Rectal smooth muscle tissue (tissue), 1 donor: ENCODE measurements around the gene TAS2R16.

Experiments used
- H3K27ac ChIP-seq: one replicate; pipeline ENCODE4 v1.7.0; 2013; ENCODE audit warnings: low read depth, low read length, inconsistent platforms
- H3K27me3 ChIP-seq: one replicate; pipeline ENCODE4 v1.7.0; 2013; ENCODE audit warnings: low read length; ENCODE audit not compliant: control insufficient read depth, insufficient read depth
- H3K36me3 ChIP-seq: one replicate; pipeline ENCODE4 v1.7.0; 2013; ENCODE audit warnings: low read length; ENCODE audit not compliant: control insufficient read depth, insufficient read depth
- H3K4me1 ChIP-seq: one replicate; pipeline ENCODE4 v1.7.0; 2013; ENCODE audit warnings: low read length; ENCODE audit not compliant: control insufficient read depth, insufficient read depth
- H3K4me3 ChIP-seq: one replicate; pipeline ENCODE4 v1.7.0; 2013; ENCODE audit warnings: low read length
- H3K9ac ChIP-seq: one replicate; pipeline ENCODE4 v1.7.0; 2013; ENCODE audit warnings: low read length

The TAS2R16 gene, protein sequence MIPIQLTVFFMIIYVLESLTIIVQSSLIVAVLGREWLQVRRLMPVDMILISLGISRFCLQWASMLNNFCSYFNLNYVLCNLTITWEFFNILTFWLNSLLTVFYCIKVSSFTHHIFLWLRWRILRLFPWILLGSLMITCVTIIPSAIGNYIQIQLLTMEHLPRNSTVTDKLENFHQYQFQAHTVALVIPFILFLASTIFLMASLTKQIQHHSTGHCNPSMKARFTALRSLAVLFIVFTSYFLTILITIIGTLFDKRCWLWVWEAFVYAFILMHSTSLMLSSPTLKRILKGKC

DNA sequence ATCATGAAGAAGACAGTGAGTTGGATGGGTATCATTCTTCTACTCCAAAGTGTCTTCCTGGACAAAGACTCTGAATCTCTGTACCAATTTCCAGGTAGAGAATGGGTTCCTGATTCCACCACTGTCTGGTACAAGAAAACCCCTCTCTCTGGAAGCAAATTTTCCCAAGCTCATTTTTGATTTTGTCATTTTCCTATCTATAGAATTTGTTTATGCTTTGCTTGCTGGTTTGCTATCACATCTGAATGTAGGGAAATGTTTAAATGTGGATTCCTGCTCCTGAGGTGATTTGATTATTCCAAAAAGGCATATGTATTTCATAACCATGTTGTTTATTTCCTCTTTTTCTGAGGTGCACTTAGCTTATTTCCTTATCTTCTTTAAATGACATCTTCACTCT, at the start of gene TAS2R16:
Gene TAS2R16, minus strand, starts transcription at position 101 of the 400 bp plus-strand sequence. Its CDS starts 66 bp downstream, at position 35.
- Histone ChIP-seq H3K4me3 (no peak within 1 kb of the TSS), H3K9ac (no peak within 1 kb of the TSS), H3K4me1 (no peaks in the 10 kb centered on the region), H3K36me3 (no peaks in the 10 kb centered on the region), H3K27me3 (no peaks in the 10 kb centered on the region), H3K27ac (no peak within 1 kb of the TSS)

DNA sequence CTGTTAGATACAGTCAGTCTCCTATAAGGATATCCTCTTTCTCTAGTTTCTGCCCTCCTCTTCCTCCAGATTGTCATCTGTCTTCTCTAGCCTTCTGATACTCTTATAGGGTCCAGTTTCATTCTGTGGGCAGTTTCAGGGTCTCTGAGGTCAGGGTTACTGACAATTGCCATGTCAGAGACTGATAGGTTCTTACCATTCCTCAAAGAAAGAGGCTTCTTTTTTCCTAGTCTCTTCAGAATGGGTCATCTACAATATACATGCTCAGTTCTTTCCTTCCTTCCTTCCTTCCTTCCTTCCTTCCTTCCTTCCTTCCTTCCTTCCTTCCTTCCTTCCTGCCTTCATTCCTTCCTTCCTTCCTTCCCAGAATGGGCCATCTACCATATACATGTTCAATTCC, 48.1 kb upstream of the TAS2R16 start:
- no peak overlapping the region for H3K4me3 ChIP-seq
- H3K36me3 ChIP-seq, result no peaks in the 10 kb centered on the region
- H3K9ac ChIP-seq, result no peak overlapping the region
- no peaks in the 10 kb centered on the region for H3K27me3 ChIP-seq
- H3K27ac ChIP-seq, result no peak overlapping the region
- H3K4me1 ChIP-seq, result no peaks in the 10 kb centered on the region

DNA sequence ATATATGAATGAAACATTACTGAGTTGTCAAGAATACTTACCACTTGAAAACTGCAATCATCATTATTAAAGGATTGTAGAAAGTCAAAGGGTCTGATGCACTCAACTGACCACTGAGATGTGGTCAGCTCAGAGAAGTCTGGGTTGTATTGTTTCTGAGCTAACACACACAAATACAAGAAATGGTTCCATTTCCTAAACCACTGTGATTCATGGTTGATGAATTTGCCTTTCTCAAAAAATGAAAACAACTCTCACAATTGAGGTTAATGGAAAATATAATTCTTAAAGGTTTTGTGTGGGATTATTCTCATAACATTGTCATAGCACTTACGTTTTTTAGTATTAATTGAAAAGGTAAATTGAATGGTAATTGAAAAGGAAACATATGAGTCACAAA, 45.6 kb upstream of the TAS2R16 start:
- Histone ChIP-seq H3K27me3 (no peaks in the 10 kb centered on the region), H3K9ac (no peak overlapping the region), H3K4me3 (no peak overlapping the region), H3K4me1 (no peaks in the 10 kb centered on the region), H3K36me3 (no peaks in the 10 kb centered on the region), H3K27ac (no peak overlapping the region)

DNA sequence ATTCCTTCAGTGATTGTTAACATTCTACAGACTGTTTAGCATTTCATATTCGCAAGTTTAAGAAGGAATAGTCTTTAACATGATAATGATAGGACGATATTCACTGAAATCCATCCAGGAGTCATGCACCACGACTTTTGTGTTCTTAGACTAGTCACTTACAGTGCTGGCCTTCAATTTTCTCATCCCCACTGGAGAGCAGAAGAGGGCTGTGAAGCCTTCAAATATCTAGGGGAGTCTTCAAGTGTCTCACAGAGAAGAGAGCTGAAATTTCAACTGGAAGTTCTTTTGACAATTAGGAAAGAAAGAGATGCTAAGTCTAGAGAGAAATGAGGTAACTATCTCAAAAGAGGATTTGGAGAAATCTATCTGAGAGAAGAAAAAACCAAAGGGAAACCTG, 43.8 kb upstream of the TAS2R16 start:
- H3K9ac ChIP-seq, result no peak overlapping the region
- H3K27ac ChIP-seq, result no peak overlapping the region
- no peaks in the 10 kb centered on the region for H3K27me3 ChIP-seq
- H3K36me3 ChIP-seq, result no peaks in the 10 kb centered on the region
- H3K4me3 ChIP-seq, result no peak overlapping the region
- H3K4me1 ChIP-seq, result no peaks in the 10 kb centered on the region

DNA sequence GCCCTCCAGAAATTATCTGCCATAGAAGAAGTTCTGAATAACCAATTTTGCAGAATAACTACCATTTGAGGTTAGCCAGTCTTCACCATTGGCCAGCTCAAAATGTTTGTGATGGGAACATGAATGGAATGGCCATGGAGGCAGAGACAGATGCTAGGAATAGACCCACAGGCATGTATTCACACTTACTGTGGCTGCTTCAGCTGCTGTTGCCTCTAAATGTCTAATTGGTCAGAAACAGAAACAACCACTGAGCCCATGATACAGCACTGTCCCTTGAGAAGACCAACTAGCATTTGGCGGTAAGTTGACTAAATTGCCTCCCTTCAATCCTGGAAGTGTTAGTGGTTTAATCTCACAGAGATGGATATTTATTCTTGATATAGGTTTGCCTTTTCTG, 38.6 kb upstream of the TAS2R16 start:
- Histone ChIP-seq H3K4me1 (no peaks in the 10 kb centered on the region), H3K27ac (no peak overlapping the region), H3K9ac (no peak overlapping the region), H3K36me3 (no peaks in the 10 kb centered on the region), H3K4me3 (no peak overlapping the region), H3K27me3 (no peaks in the 10 kb centered on the region)

DNA sequence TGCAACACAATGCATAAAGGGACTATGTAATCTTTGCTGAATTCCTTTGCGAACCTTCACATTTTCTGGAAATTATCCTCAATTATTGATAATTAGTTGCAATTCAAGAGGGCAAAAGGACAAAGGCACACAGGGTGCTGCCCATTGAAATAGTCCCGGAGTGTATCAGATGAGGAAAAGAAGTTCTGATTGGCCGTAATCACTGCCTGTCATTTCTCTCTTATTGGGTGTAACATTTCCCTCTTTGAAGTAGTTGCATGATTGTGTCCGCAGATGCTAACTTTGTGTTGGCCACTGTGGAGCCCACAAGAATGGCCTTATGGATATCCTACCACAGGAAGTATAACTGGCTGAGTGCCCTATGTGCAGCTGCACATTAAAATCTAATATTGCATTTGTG, 35.1 kb upstream of the TAS2R16 start:
- H3K4me1 ChIP-seq, result no peaks in the 10 kb centered on the region
- no peak overlapping the region for H3K4me3 ChIP-seq
- no peaks in the 10 kb centered on the region for H3K27me3 ChIP-seq
- H3K36me3 ChIP-seq, result no peaks in the 10 kb centered on the region
- H3K27ac ChIP-seq, result no peak overlapping the region
- H3K9ac ChIP-seq, result no peak overlapping the region

DNA sequence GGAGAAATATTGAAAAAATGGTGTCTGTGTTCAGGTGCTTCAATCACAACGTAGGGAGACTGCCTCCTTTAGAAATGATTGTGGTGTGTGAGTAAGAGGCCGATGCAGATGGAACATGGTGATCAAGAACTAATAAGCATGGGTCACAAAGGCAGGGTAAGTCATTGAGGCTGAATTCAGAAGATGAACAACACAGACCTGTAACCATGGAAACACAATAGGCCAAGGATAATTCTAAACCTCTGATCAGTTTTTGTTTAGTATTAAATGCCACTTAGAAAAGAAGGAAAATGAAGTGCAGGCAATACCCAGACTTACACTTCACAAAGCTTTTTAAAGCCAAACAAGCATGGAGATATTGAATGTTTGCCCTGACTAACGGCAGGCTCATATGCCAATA, 32.8 kb upstream of the TAS2R16 start:
- H3K27ac ChIP-seq, result no peak overlapping the region
- no peak overlapping the region for H3K9ac ChIP-seq
- H3K36me3 ChIP-seq, result no peaks in the 10 kb centered on the region
- H3K27me3 ChIP-seq, result no peaks in the 10 kb centered on the region
- H3K4me1 ChIP-seq, result no peaks in the 10 kb centered on the region
- H3K4me3 ChIP-seq, result no peak overlapping the region

DNA sequence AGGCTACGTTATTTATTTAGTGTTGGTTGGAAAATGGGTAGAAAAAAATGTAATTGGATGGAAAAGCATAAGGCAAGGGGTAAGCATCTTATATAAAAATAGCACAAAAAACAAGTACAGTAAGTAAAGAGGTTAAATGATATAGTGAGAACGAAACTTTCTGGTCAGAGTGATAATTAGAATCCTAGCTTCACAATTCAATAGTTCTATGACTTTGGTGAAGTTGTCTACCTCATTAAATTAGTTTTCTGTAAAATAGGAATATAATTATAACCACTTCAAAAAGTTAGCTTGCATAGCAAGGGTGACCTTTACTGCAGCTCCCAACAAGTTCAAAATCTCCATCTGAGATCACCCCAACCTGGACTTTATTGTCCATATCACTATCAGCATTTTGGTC, 30.8 kb upstream of the TAS2R16 start:
- Histone ChIP-seq H3K4me1 (no peaks in the 10 kb centered on the region), H3K27ac (no peak overlapping the region), H3K4me3 (no peak overlapping the region), H3K36me3 (no peaks in the 10 kb centered on the region), H3K9ac (no peak overlapping the region), H3K27me3 (no peaks in the 10 kb centered on the region)

DNA sequence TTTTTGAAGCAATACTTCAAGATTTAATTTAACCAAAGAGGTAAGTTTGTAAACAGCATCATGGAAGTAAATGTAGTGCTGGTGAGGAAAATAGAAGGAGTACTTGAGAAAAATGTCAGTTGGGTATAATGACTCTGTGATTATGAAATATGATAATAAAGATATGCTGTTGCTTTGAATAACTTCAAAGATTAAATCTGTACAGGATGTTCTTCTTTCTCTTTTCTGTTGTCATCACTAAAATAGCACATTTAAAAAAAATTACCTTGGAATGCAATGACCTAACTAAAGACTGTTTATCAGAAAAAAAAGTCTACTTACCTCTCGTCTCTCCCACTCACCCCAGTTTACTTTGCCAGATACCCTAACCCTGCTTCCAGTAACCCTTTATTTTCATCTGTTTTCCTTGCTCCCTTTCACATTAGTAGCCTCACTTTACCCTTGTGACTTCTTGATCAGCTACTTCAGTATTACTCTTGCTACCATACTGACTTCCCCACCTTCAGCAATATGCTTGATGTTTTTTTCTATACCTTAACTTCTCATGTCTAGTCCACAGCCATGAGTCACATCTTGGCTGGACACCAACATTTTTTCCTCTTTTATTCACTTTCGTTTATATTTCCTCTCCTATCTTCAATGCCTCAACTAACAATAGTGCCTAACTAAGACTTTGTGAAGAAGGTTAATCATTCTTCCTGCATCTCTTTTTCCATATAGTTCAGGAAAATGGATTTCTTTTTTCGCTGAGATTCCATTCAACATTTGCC, 29.7 kb upstream of the TAS2R16 start:
- H3K4me3 ChIP-seq, result no peak overlapping the region
- H3K27ac ChIP-seq, result no peak overlapping the region
- no peaks in the 10 kb centered on the region for H3K4me1 ChIP-seq
- H3K36me3 ChIP-seq, result no peaks in the 10 kb centered on the region
- no peaks in the 10 kb centered on the region for H3K27me3 ChIP-seq
- H3K9ac ChIP-seq, result no peak overlapping the region

DNA sequence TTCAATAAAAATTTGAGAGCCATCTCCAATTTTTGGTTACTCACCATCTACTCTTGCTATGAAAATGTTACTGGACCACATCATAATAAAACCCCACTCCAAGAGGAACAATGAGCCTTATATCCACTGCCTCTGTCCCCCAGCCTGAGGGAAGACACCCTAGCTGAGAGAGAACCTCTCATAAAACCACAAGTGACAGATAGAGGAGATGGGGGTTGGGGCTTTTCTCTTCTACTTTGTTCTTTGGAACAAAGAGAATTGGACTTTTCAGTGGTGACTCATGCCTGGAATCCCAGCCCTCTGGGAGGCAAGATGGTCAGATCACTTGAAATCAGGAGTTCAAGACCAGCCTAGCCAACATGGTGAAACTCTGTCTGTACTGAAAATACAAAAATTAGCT, 27.6 kb upstream of the TAS2R16 start:
- Histone ChIP-seq H3K27ac (no peak overlapping the region), H3K27me3 (no peaks in the 10 kb centered on the region), H3K4me3 (no peak overlapping the region), H3K4me1 (no peaks in the 10 kb centered on the region), H3K9ac (no peak overlapping the region), H3K36me3 (no peaks in the 10 kb centered on the region)

DNA sequence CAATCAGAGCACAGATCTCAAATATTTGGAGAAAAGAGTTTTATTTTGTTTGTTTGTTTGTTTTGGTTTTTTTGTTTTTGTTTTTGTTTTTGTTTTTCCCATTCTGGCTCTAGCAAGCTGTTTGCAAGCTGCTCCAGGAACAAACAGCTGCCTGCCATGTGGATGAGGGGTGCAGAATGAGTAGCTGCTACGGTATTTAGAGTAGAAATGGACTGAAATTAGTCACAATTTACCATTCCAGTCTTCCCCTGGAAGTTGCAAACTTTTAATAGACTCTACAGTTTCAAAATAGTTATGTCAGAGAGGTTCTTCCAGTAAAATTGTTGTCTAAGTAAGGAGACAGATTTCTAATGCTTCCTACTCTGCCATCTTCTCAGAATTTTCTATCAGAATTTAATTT, 27.1 kb upstream of the TAS2R16 start:
- no peak overlapping the region for H3K4me3 ChIP-seq
- H3K9ac ChIP-seq, result no peak overlapping the region
- no peaks in the 10 kb centered on the region for H3K27me3 ChIP-seq
- no peaks in the 10 kb centered on the region for H3K36me3 ChIP-seq
- H3K4me1 ChIP-seq, result no peaks in the 10 kb centered on the region
- no peak overlapping the region for H3K27ac ChIP-seq

DNA sequence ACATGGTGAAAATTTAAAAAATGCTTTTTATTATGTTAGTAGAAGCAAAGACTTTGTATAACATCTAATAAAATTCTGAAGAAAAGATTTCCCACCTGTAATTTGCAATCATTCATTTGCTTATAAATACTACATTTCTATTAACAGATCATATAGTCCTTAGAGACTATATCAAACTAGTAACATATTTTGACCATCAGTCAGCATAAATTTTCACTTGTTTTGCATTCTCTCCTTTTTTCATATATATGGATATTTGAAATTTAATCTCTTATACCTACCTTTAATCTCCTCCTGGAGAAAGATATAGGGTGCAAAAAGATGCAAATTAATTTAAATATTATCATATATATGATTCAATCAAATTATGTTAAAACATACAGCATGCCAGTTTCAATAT, 16.9 kb upstream of the TAS2R16 start:
- Histone ChIP-seq H3K36me3 (no peaks in the 10 kb centered on the region), H3K4me3 (no peak overlapping the region), H3K27ac (no peak overlapping the region), H3K27me3 (no peaks in the 10 kb centered on the region), H3K4me1 (no peaks in the 10 kb centered on the region), H3K9ac (no peak overlapping the region)
